Measurements from ENCODE around the gene SEMA4G. TPM values are rescaled to one million over a fixed set of nuclear protein-coding genes. Genes with fewer than 3 reads are reported as not detected.

Gene SEMA4G
- total RNA-seq, 1 donor from 2014 or later: 80.4 TPM

- ATAC-seq (no peak), DNase-seq (ENCODE audit: low spot score) (no peak)
Observed at GRCh38 chr10:101005361-101005760, 36.1 kb downstream of the SEMA4G start.

GRCh38 chr10:101005869-101006567, 36.7 kb downstream of the SEMA4G start:
- DNase-seq (ENCODE audit: low spot score) (no peak), ATAC-seq (no peak)

GRCh38 chr10:101006593-101007098, 37.3 kb downstream of the SEMA4G start:
- DNase-seq (ENCODE audit: low spot score): no peak
- no peak for ATAC-seq

GRCh38 chr10:101007099-101007711, 37.9 kb downstream of the SEMA4G start:
- DNase-seq (ENCODE audit: low spot score) (no peak), ATAC-seq (no peak)

- no peak for DNase-seq (ENCODE audit: low spot score)
- no peak for ATAC-seq
Observed at GRCh38 chr10:101007915-101008822, 38.9 kb downstream of the SEMA4G start.

- ATAC-seq: no peak
- no peak for DNase-seq (ENCODE audit: low spot score)
Observed at GRCh38 chr10:101008823-101009423, 39.6 kb downstream of the SEMA4G start.

GRCh38 chr10:101010329-101010728, 41.0 kb downstream of the SEMA4G start:
- no peak for DNase-seq (ENCODE audit: low spot score)
- ATAC-seq: no peak

GRCh38 chr10:101011517-101012423, 42.5 kb downstream of the SEMA4G start:
- no peak for DNase-seq (ENCODE audit: low spot score)
- ATAC-seq: no peak

- ATAC-seq (peak; percentile 86), DNase-seq (ENCODE audit: low spot score) (peak; percentile 81)
Observed at GRCh38 chr10:101012525-101013364, 43.4 kb downstream of the SEMA4G start.

- no peak for ATAC-seq
- no peak for DNase-seq (ENCODE audit: low spot score)
Observed at GRCh38 chr10:101013365-101013825, 44.1 kb downstream of the SEMA4G start.

GRCh38 chr10:101014230-101014884, 45.1 kb downstream of the SEMA4G start:
- DNase-seq (ENCODE audit: low spot score) (peak; percentile 81), ATAC-seq (peak; percentile 86)

- ATAC-seq (no peak), DNase-seq (ENCODE audit: low spot score) (no peak)
Observed at GRCh38 chr10:101014966-101015581, 45.8 kb downstream of the SEMA4G start.

- DNase-seq (ENCODE audit: low spot score) (no peak), ATAC-seq (no peak)
Observed at GRCh38 chr10:101015582-101015973, 46.3 kb downstream of the SEMA4G start.

- DNase-seq (ENCODE audit: low spot score) (no peak), ATAC-seq (no peak)
Observed at GRCh38 chr10:101016814-101017213, 47.5 kb downstream of the SEMA4G start.

- DNase-seq (ENCODE audit: low spot score) (no peak), ATAC-seq (no peak)
Observed at GRCh38 chr10:101018118-101018599, 48.9 kb downstream of the SEMA4G start.

- DNase-seq (ENCODE audit: low spot score) (peak; percentile 67), ATAC-seq (peak; percentile 70)
Observed at GRCh38 chr10:101018600-101019439, 49.5 kb downstream of the SEMA4G start.

Data from left lobe of liver (tissue), 2 donors.